OCI-LY7 (cell line): Measurements from ENCODE around the gene GABRG1. TPM values are rescaled to one million over a fixed set of nuclear protein-coding genes. Genes with fewer than 3 reads are reported as not detected.

Source experiments
- Bru-seq: library from RNA; stranded (reverse); fragments of 400-500 nt; gene quantifications from one replicate; lab custom pipeline; 2021; lab: Mats Ljungman, UMichigan
- BruChase-seq, 2 experiments: library from RNA; stranded (reverse); fragments of 400-500 nt; gene quantifications; one replicate each; lab custom pipeline; 2021; lab: Mats Ljungman, UMichigan
- BruUV-seq: library from RNA; stranded (reverse); fragments of 400-500 nt; replicated peaks from 2 replicates; lab custom pipeline; 2021; lab: Mats Ljungman, UMichigan
- CTCF ChIA-PET: fragments of 300-600 bp; sonication (Branson Sonifier 250); formaldehyde crosslinking; loops from one replicate; lab custom pipeline; 2022; ENCODE audit warnings: antibody characterized with exemption; ENCODE audit not compliant: unreplicated experiment; lab: Charles Lee
- POLR2A ChIA-PET: fragments of 300-600 bp; sonication (Branson Sonifier 250); formaldehyde crosslinking; loops from one replicate; lab custom pipeline; 2022; ENCODE audit warnings: antibody characterized with exemption; lab: Charles Lee
- DNase-seq: peaks from one replicate; pipeline ENCODE4 v3.0.0-alpha.2; 2015; ENCODE audit warnings: low spot score
- H2AFZ ChIP-seq: fragments of 200-600 bp; sonication (generic), shearing (Covaris generic); 2 replicates; pipeline ENCODE4 v1.6.1; 2014; ENCODE audit warnings: mild to moderate bottlenecking, antibody characterized with exemption, low read length, moderate library complexity
- H3K27ac ChIP-seq: fragments of 200-600 bp; sonication (generic); 2 replicates; pipeline ENCODE4 v1.5.1; 2014; ENCODE audit warnings: mixed run types, low read depth, mild to moderate bottlenecking, moderate library complexity, low read length, inconsistent platforms; ENCODE audit not compliant: poor library complexity, severe bottlenecking
- H3K36me3 ChIP-seq: fragments of 200-600 bp; sonication (generic); 2 replicates; pipeline ENCODE4 v1.6.1; 2014; ENCODE audit warnings: mild to moderate bottlenecking, antibody characterized with exemption, low read length, moderate library complexity, mixed read lengths; ENCODE audit not compliant: insufficient read depth
- H3K4me1 ChIP-seq: fragments of 200-600 bp; sonication (generic); 2 replicates; pipeline ENCODE4 v1.5.1; 2014; ENCODE audit warnings: mild to moderate bottlenecking, low read length; ENCODE audit not compliant: insufficient read depth, poor library complexity, severe bottlenecking
- H3K4me2 ChIP-seq: fragments of 200-600 bp; sonication (generic); 2 replicates; pipeline ENCODE4 v1.6.1; 2014; ENCODE audit warnings: mild to moderate bottlenecking, low read length
- H3K4me3 ChIP-seq: fragments of 200-600 bp; sonication (generic); 2 replicates; pipeline ENCODE4 v1.5.1; 2014; ENCODE audit warnings: mild to moderate bottlenecking, low read depth, low read length; ENCODE audit not compliant: poor library complexity, severe bottlenecking
- H3K79me2 ChIP-seq: fragments of 200-600 bp; sonication (generic); 2 replicates; pipeline ENCODE4 v1.6.1; 2016; ENCODE audit warnings: low read depth, mild to moderate bottlenecking, low read length, moderate library complexity, mixed read lengths; ENCODE audit not compliant: insufficient read depth
- H3K9me2 ChIP-seq: fragments of 200-600 bp; sonication (generic); 2 replicates; pipeline ENCODE4 v1.6.1; 2016; ENCODE audit warnings: mild to moderate bottlenecking, low read length, mixed read lengths; ENCODE audit not compliant: insufficient read depth
- H3K9me3 ChIP-seq: fragments of 200-600 bp; sonication (generic); 2 replicates; pipeline ENCODE4 v1.6.1; 2014; ENCODE audit warnings: mild to moderate bottlenecking, mixed run types, low read length, mixed read lengths
- H4K20me1 ChIP-seq: fragments of 200-600 bp; sonication (generic); 2 replicates; pipeline ENCODE4 v1.6.1; 2014; ENCODE audit warnings: mild to moderate bottlenecking, antibody characterized with exemption, low read length, moderate library complexity, mixed read lengths; ENCODE audit not compliant: insufficient read depth
- EZH2phosphoT487 ChIP-seq: fragments of 200-600 bp; sonication (generic); IDR thresholded peaks from 2 replicates; pipeline ENCODE4 v1.6.1; 2018; ENCODE audit warnings: low read depth, borderline replicate concordance, mild to moderate bottlenecking, mixed run types, antibody characterized with exemption, low read length, moderate library complexity, mixed read lengths
- intact Hi-C: fragments of 100-400 bp; cut with micrococcal nuclease; formaldehyde crosslinking; loops from one replicate; pipeline ENCODE4 v1.10.0; 2022; ENCODE audit not compliant: unreplicated experiment
- long read RNA-seq: library from polyadenylated mRNA; stranded (forward); transcript quantifications from one replicate; pipeline ENCODE4 v2.0.0, GENCODE V29; 2022
- total RNA-seq, 2 experiments: library from RNA; depleted of rRNA in 1 of 2; stranded (reverse); fragments of >200 nt in 1 of 2; shearing (Covaris generic) in 1 of 2; gene quantifications; 2 replicates each; pipeline ENCODE4 v1.2.3, GENCODE V29; 2014 to 2022
- TF ChIP-seq, protein P1 (sequence below): fragments of 200-600 bp; sonication (generic); conservative IDR thresholded peaks from 2 replicates; pipeline ENCODE4 v1.5.1; 2014; ENCODE audit warnings: mild to moderate bottlenecking, antibody characterized with exemption, low read length, moderate library complexity, mixed read lengths

The GABRG1 gene
- not detected in 2 replicates for total RNA-seq (2014; rRNA removed; shearing (Covaris generic))
- not detected in 2 replicates for total RNA-seq (2022)
- Bru-seq, nascent RNA, result percentile 3 among the genes with signal in this experiment
- BruChase-seq, experiment 1, labeled RNA remaining after a 6-hour chase, result not detected
- BruChase-seq, experiment 2, labeled RNA remaining after a 2-hour chase, result percentile 3 among the genes with signal in this experiment
- long read RNA-seq, result 0 reads

DNA sequence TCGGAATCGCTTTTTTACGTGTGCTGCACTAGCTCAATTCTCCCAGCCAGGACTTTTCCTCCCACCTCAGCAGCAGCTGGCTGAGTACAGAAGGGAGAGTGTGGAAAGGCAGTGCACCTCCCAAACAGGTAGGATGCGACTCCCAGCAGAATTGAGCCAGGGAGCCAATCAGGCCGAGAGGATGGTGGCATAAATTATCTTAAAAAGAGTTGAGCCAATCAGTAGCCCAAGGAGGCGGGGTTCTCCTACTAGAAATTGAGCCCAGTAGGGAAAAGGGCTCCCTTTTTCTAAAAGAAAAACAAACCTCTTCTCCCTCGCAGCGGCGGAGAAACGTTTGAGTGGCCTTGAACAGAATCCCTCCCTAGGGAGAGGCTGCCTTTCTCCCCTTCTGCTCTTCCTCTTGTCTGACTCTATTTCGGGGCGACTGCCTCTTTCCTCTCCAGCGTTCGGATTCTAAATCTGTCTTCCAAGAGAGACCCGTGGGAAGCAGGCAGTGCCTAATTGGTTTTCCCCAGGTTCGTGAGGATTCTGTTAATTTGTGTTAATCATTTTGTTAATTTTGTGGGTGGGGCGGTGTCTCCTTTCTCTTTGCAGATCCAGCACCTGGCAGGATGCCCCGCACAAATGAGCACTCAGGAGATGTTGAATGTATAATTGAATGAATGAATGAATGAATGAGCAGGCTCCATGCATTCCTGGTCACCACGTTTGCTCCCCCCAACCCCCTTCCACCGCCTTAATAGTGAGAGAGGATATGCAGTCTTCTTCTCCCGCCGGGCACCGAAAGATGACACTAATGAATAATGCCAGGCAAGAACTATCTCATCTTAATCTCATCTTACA is at the start of gene GABRG1:
GABRG1 (minus strand) TSS at position 142 of the 843 bp plus-strand sequence; CDS start at position 1, 141 bp downstream.
- H3K9me3 ChIP-seq, result no peaks in the 10 kb centered on the region
- no peak for DNase-seq
- no peaks in the 10 kb centered on the region for H3K36me3 ChIP-seq
- BruUV-seq, result no TSS peak
- H3K9me2 ChIP-seq, result no peaks in the 10 kb centered on the region
- H3K4me3 ChIP-seq, result no peak within 1 kb of the TSS
- H3K27ac ChIP-seq, result no peak within 1 kb of the TSS
- no peak within 1 kb of the TSS for H3K4me2 ChIP-seq
- no peak for TF ChIP-seq EZH2phosphoT487
- TF ChIP-seq, protein P1, sequence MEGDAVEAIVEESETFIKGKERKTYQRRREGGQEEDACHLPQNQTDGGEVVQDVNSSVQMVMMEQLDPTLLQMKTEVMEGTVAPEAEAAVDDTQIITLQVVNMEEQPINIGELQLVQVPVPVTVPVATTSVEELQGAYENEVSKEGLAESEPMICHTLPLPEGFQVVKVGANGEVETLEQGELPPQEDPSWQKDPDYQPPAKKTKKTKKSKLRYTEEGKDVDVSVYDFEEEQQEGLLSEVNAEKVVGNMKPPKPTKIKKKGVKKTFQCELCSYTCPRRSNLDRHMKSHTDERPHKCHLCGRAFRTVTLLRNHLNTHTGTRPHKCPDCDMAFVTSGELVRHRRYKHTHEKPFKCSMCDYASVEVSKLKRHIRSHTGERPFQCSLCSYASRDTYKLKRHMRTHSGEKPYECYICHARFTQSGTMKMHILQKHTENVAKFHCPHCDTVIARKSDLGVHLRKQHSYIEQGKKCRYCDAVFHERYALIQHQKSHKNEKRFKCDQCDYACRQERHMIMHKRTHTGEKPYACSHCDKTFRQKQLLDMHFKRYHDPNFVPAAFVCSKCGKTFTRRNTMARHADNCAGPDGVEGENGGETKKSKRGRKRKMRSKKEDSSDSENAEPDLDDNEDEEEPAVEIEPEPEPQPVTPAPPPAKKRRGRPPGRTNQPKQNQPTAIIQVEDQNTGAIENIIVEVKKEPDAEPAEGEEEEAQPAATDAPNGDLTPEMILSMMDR, result no peak
- H2AFZ ChIP-seq, result no peak within 1 kb of the TSS
- ChIA-PET CTCF (no interaction called here), POLR2A (no interaction called here)
- H3K4me1 ChIP-seq, result no peaks in the 10 kb centered on the region
- intact Hi-C loops, result no loop called here
- no peaks in the 10 kb centered on the region for H4K20me1 ChIP-seq
- no peaks in the 10 kb centered on the region for H3K79me2 ChIP-seq

DNA sequence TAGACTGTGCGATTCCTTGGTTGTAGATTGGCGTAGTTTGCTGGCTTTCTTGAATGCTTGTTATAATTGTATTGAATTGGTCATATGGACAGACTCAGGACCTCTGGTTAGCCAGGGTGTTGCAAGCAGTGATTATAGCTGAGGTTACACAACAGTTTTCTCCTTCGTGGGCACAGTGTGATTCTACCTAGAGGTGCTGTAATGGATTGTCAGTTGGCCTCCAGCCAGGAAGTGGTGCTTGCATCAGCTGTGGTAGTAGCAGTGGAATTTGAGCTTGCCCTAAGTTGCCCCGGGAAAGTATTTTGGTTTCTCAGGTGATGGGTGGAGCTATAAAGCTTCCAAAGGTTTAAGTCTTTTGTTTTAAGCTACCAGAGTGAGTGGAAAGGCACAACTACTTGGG is 23.1 kb upstream of the GABRG1 start:
- Histone ChIP-seq H3K27ac (no peak overlapping the region), H3K36me3 (no peaks in the 10 kb centered on the region), H3K9me2 (no peaks in the 10 kb centered on the region), H3K9me3 (no peaks in the 10 kb centered on the region), H3K4me2 (no peak overlapping the region), H3K4me1 (no peaks in the 10 kb centered on the region), H3K4me3 (no peak overlapping the region), H2AFZ (no peak overlapping the region), H4K20me1 (no peaks in the 10 kb centered on the region), H3K79me2 (no peaks in the 10 kb centered on the region)
- TF ChIP-seq, protein P1, result no peak
- no peak for TF ChIP-seq EZH2phosphoT487
- POLR2A ChIA-PET, result interaction anchor here (0.5 to 1.0 kb wide), 2 partner anchors 580 to 1164 kb away, joined by 3 to 5 read pairs; no protein-coding TSS in a partner anchor
- intact Hi-C loops, result no loop called here
- CTCF ChIA-PET, result no interaction called here
- no peak for DNase-seq
- BruUV-seq, result no TSS peak
